Chondrocyte (in vitro differentiated cells): Measurements from ENCODE around the gene HECTD3. TPM values are rescaled to one million over a fixed set of nuclear protein-coding genes. Genes with fewer than 3 reads are reported as not detected.

Source experiments
- DNase-seq: peaks from one replicate; pipeline ENCODE4 v3.0.0; 2021; ENCODE audit warnings: mixed read lengths, low spot score
- H3K27ac Mint-ChIP-seq: one replicate; pipeline ENCODE4 v1.8.0; 2021; ENCODE audit warnings: mild to moderate bottlenecking, moderate library complexity, mixed read lengths; ENCODE audit not compliant: unreplicated experiment
- H3K27me3 Mint-ChIP-seq: 2 replicates; pipeline ENCODE4 v1.8.0; 2021; ENCODE audit warnings: low read depth, mixed read lengths
- H3K36me3 Mint-ChIP-seq: 2 replicates; pipeline ENCODE4 v1.8.0; 2021; ENCODE audit warnings: low read depth, mixed read lengths
- H3K4me1 Mint-ChIP-seq: 2 replicates; pipeline ENCODE4 v1.8.0; 2021; ENCODE audit warnings: low read depth, mild to moderate bottlenecking, mixed read lengths
- H3K4me3 Mint-ChIP-seq: one replicate; pipeline ENCODE4 v1.8.0; 2021; ENCODE audit warnings: mild to moderate bottlenecking, moderate library complexity, mixed read lengths; ENCODE audit not compliant: unreplicated experiment
- H3K9me3 Mint-ChIP-seq: 2 replicates; pipeline ENCODE4 v1.8.0; 2021; ENCODE audit warnings: low read depth, mixed read lengths
- total RNA-seq: library from RNA; stranded (reverse); gene quantifications from 3 replicates; pipeline ENCODE4 v1.2.1, GENCODE V29; 2021
- TF ChIP-seq, protein P1 (sequence below): fragments of 200-600 bp; sonication (generic); IDR thresholded peaks from 2 replicates; pipeline ENCODE4 v1.5.0; 2021; ENCODE audit warnings: antibody characterized with exemption, mild to moderate bottlenecking, moderate library complexity

HECTD3 gene
- total RNA-seq, 1 donor from 2014 or later = 36.5 TPM

DNA sequence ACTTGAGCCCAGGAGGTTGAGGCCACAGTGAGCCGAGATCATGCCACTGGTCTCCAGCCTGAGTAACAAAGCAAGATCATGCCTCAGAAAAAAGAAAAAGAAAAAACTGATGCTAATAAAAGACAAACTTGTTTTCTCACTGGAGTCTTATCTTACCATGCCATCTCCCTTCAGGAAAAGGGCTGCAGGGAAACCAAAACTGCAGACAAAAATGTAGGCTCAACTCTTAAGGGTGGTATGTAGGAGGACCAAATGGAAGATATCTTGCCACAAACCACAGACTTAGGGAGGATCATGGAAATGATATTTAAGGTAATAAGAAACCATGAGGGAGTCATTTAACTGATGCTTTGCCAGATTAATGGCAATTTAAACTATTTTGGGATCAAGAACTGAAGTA lies 33.8 kb upstream of the HECTD3 start:
- Mint-ChIP-seq H3K27ac (no peak overlapping the region), H3K9me3 (no peaks in the 10 kb centered on the region), H3K4me1 (no peaks in the 10 kb centered on the region), H3K36me3 (peaks cover 1% of the 10 kb centered on the region), H3K4me3 (no peak overlapping the region), H3K27me3 (no peaks in the 10 kb centered on the region)
- TF ChIP-seq, protein P1, sequence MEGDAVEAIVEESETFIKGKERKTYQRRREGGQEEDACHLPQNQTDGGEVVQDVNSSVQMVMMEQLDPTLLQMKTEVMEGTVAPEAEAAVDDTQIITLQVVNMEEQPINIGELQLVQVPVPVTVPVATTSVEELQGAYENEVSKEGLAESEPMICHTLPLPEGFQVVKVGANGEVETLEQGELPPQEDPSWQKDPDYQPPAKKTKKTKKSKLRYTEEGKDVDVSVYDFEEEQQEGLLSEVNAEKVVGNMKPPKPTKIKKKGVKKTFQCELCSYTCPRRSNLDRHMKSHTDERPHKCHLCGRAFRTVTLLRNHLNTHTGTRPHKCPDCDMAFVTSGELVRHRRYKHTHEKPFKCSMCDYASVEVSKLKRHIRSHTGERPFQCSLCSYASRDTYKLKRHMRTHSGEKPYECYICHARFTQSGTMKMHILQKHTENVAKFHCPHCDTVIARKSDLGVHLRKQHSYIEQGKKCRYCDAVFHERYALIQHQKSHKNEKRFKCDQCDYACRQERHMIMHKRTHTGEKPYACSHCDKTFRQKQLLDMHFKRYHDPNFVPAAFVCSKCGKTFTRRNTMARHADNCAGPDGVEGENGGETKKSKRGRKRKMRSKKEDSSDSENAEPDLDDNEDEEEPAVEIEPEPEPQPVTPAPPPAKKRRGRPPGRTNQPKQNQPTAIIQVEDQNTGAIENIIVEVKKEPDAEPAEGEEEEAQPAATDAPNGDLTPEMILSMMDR = no peak
- no peak for DNase-seq

DNA sequence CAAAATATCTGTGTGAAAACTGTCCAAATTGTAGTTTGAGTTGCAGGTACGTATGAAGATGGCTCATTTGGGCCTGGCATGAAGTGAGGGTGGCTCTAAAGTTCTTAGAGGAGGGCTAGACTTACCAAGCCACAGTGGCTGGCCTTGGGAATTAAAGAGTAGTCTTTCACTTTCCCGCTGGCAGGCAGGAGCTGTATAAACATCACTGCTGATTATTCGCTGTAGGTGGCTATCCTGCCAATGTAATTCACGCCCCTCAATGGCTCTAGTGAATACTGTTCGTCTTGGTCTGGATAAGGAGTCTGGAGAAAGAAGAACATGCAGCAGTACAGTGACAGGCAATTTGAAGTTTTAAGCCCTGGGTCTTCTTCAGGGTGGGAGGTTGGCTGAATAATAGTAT lies 32.0 kb upstream of the HECTD3 start:
- TF ChIP-seq, protein P1 = no peak
- Mint-ChIP-seq H3K4me3 (no peak overlapping the region), H3K4me1 (no peaks in the 10 kb centered on the region), H3K36me3 (peaks cover 1% of the 10 kb centered on the region), H3K9me3 (no peaks in the 10 kb centered on the region), H3K27me3 (no peaks in the 10 kb centered on the region), H3K27ac (no peak overlapping the region)
- no peak for DNase-seq

DNA sequence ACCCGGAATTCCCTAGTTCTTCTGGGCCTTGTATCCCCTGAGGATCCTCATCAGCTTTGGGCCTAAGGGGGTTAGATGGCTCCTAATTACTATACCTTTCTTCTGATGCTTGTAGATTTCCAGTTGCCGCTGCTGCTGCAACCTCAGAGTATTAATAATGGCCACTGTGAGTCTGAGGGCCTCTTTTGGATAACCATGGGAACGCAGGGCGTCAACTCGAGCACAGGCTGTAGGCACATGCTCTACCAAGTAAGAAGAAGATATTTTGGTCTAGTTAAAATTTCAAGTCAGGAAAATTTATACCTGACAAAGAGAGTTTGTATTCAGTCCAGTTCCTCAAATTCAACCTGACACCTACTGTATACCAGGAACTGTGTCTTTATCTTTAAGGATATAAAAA lies 29.2 kb upstream of the HECTD3 start:
- TF ChIP-seq, protein P1 = no peak
- no peak overlapping the region for H3K27ac Mint-ChIP-seq
- no peaks in the 10 kb centered on the region for H3K9me3 Mint-ChIP-seq
- H3K4me3 Mint-ChIP-seq = no peak overlapping the region
- DNase-seq = no peak
- H3K4me1 Mint-ChIP-seq = no peaks in the 10 kb centered on the region
- no peaks in the 10 kb centered on the region for H3K27me3 Mint-ChIP-seq
- H3K36me3 Mint-ChIP-seq = peaks cover 1% of the 10 kb centered on the region

DNA sequence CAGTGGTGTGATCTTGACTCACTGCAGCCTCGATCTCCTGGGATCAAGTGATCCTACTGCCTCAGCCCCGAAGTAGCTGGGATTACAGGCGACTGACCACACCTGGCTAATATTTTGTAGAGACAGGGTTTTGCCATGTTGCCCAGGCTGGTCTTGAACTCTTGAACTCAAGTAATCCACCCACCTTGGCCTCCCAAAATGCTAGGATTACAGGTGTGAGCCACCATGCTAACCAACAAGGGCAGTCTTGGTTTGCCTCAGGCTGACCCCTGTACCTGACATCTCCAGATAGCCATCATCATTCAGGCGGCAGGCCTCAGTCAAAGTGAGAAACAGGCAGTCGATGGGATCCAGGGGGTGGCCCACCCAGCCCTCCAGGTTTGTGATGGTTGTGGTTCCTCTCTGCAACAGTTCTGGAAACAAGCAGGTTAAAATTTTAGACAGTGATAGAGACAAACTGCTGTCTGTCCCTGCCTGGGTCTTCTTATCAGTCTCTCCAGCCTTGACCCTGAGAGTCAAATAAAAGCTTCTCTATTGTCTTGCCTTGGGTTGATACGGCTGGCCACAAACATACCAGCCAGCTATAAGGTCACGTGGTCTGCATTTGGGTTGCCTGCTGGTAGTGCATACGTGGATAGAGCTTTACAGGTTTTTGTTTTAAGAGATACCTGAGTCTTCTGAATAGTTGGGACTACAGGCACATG lies 27.7 kb upstream of the HECTD3 start:
- H3K4me1 Mint-ChIP-seq = no peaks in the 10 kb centered on the region
- DNase-seq = no peak
- no peaks in the 10 kb centered on the region for H3K27me3 Mint-ChIP-seq
- no peak overlapping the region for H3K27ac Mint-ChIP-seq
- peaks cover 1% of the 10 kb centered on the region for H3K36me3 Mint-ChIP-seq
- H3K9me3 Mint-ChIP-seq = no peaks in the 10 kb centered on the region
- no peak overlapping the region for H3K4me3 Mint-ChIP-seq
- TF ChIP-seq, protein P1 = no peak

DNA sequence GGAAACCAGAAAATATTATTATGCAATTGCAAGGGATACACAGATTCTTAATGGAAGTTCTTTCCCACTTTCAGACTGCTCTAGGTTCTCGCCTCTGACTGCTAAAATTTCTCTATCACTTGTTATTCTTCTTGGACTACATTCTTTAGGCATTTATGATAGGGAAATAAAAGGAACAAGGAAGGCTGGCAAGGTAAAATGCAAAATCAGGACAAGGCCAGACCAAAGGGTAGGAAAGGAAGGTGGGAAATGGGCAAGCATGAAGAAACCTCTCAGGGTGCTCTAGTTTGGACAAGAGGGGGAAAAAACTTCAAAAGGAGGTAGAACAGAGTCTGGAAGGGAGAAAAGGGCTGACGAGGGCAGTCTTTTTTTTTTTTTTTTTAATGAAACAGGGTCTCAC lies 27.1 kb upstream of the HECTD3 start:
- Mint-ChIP-seq H3K4me1 (no peaks in the 10 kb centered on the region), H3K4me3 (no peak overlapping the region), H3K27me3 (no peaks in the 10 kb centered on the region), H3K27ac (no peak overlapping the region), H3K36me3 (peaks cover 1% of the 10 kb centered on the region), H3K9me3 (no peaks in the 10 kb centered on the region)
- TF ChIP-seq, protein P1 = no peak
- DNase-seq = no peak
